OCI-LY7 (cell line): ENCODE results near the gene TCTN1. TPM values are rescaled to one million over a fixed set of nuclear protein-coding genes. Genes with fewer than 3 reads are reported as not detected.

Source experiments
- BruUV-seq: library from RNA; stranded (reverse); fragments of 400-500 nt; replicated peaks from 2 replicates; lab custom pipeline; 2021; lab: Mats Ljungman, UMichigan
- CTCF ChIA-PET: fragments of 300-600 bp; sonication (Branson Sonifier 250); formaldehyde crosslinking; loops from one replicate; lab custom pipeline; 2022; ENCODE audit warnings: antibody characterized with exemption; ENCODE audit not compliant: unreplicated experiment; lab: Charles Lee
- POLR2A ChIA-PET: fragments of 300-600 bp; sonication (Branson Sonifier 250); formaldehyde crosslinking; loops from one replicate; lab custom pipeline; 2022; ENCODE audit warnings: antibody characterized with exemption; lab: Charles Lee
- DNase-seq: peaks from one replicate; pipeline ENCODE4 v3.0.0-alpha.2; 2015; ENCODE audit warnings: low spot score
- H2AFZ ChIP-seq: fragments of 200-600 bp; sonication (generic), shearing (Covaris generic); 2 replicates; pipeline ENCODE4 v1.6.1; 2014; ENCODE audit warnings: mild to moderate bottlenecking, antibody characterized with exemption, low read length, moderate library complexity
- H3K27ac ChIP-seq: fragments of 200-600 bp; sonication (generic); 2 replicates; pipeline ENCODE4 v1.5.1; 2014; ENCODE audit warnings: mixed run types, low read depth, mild to moderate bottlenecking, moderate library complexity, low read length, inconsistent platforms; ENCODE audit not compliant: poor library complexity, severe bottlenecking
- H3K36me3 ChIP-seq: fragments of 200-600 bp; sonication (generic); 2 replicates; pipeline ENCODE4 v1.6.1; 2014; ENCODE audit warnings: mild to moderate bottlenecking, antibody characterized with exemption, low read length, moderate library complexity, mixed read lengths; ENCODE audit not compliant: insufficient read depth
- H3K4me1 ChIP-seq: fragments of 200-600 bp; sonication (generic); 2 replicates; pipeline ENCODE4 v1.5.1; 2014; ENCODE audit warnings: mild to moderate bottlenecking, low read length; ENCODE audit not compliant: insufficient read depth, poor library complexity, severe bottlenecking
- H3K4me2 ChIP-seq: fragments of 200-600 bp; sonication (generic); 2 replicates; pipeline ENCODE4 v1.6.1; 2014; ENCODE audit warnings: mild to moderate bottlenecking, low read length
- H3K4me3 ChIP-seq: fragments of 200-600 bp; sonication (generic); 2 replicates; pipeline ENCODE4 v1.5.1; 2014; ENCODE audit warnings: mild to moderate bottlenecking, low read depth, low read length; ENCODE audit not compliant: poor library complexity, severe bottlenecking
- H3K79me2 ChIP-seq: fragments of 200-600 bp; sonication (generic); 2 replicates; pipeline ENCODE4 v1.6.1; 2016; ENCODE audit warnings: low read depth, mild to moderate bottlenecking, low read length, moderate library complexity, mixed read lengths; ENCODE audit not compliant: insufficient read depth
- H3K9me2 ChIP-seq: fragments of 200-600 bp; sonication (generic); 2 replicates; pipeline ENCODE4 v1.6.1; 2016; ENCODE audit warnings: mild to moderate bottlenecking, low read length, mixed read lengths; ENCODE audit not compliant: insufficient read depth
- H3K9me3 ChIP-seq: fragments of 200-600 bp; sonication (generic); 2 replicates; pipeline ENCODE4 v1.6.1; 2014; ENCODE audit warnings: mild to moderate bottlenecking, mixed run types, low read length, mixed read lengths
- H4K20me1 ChIP-seq: fragments of 200-600 bp; sonication (generic); 2 replicates; pipeline ENCODE4 v1.6.1; 2014; ENCODE audit warnings: mild to moderate bottlenecking, antibody characterized with exemption, low read length, moderate library complexity, mixed read lengths; ENCODE audit not compliant: insufficient read depth
- CTCF ChIP-seq: fragments of 200-600 bp; sonication (generic); conservative IDR thresholded peaks from 2 replicates; pipeline ENCODE4 v1.5.1; 2014; ENCODE audit warnings: mild to moderate bottlenecking, antibody characterized with exemption, low read length, moderate library complexity, mixed read lengths
- EZH2phosphoT487 ChIP-seq: fragments of 200-600 bp; sonication (generic); IDR thresholded peaks from 2 replicates; pipeline ENCODE4 v1.6.1; 2018; ENCODE audit warnings: low read depth, borderline replicate concordance, mild to moderate bottlenecking, mixed run types, antibody characterized with exemption, low read length, moderate library complexity, mixed read lengths
- intact Hi-C: fragments of 100-400 bp; cut with micrococcal nuclease; formaldehyde crosslinking; loops from one replicate; pipeline ENCODE4 v1.10.0; 2022; ENCODE audit not compliant: unreplicated experiment
- total RNA-seq, 2 experiments: library from RNA; depleted of rRNA in 1 of 2; stranded (reverse); fragments of >200 nt in 1 of 2; shearing (Covaris generic) in 1 of 2; gene quantifications; 2 replicates each; pipeline ENCODE4 v1.2.3, GENCODE V29; 2014 to 2022

Gene TCTN1
- total RNA-seq, 2 experiments from 2014 or later: 8.7 to 19.9 TPM

GRCh38 chr12:110627500-110628195 lies 13.7 kb downstream of the TCTN1 start:
- peak overlapping the region; percentile 77; the same call in 1 of the 2 replicates for H2AFZ ChIP-seq

GRCh38 chr12:110635055-110635454 lies 21.1 kb downstream of the TCTN1 start:
- Histone ChIP-seq H3K4me3 (no peak overlapping the region), H3K9me3 (no peaks in the 10 kb centered on the region), H3K9me2 (no peaks in the 10 kb centered on the region), H3K27ac (no peak overlapping the region), H3K4me1 (peaks cover 63% of the 10 kb centered on the region), H3K79me2 (no peaks in the 10 kb centered on the region), H4K20me1 (no peaks in the 10 kb centered on the region), H2AFZ (no peak overlapping the region), H3K4me2 (0 out of 2 replicates have a peak overlapping the region, but pooled peaks have one; percentile 7), H3K36me3 (no peaks in the 10 kb centered on the region)
- ChIA-PET POLR2A (interaction anchor here (1.5 kb wide), 1 partner anchor 29 kb away, joined by 4 read pairs; no protein-coding TSS in a partner anchor), CTCF (no interaction called here)
- no TSS peak for BruUV-seq
- TF ChIP-seq CTCF (no peak), EZH2phosphoT487 (no peak)
- no peak for DNase-seq
- intact Hi-C loops: no loop called here

More at GRCh38 chr12:110627500-110628195, 13.7 kb downstream of the TCTN1 start:
- BruUV-seq: no TSS peak
- CTCF ChIA-PET: no interaction called here
- DNase-seq: peak; percentile 55
- H3K9me2 ChIP-seq: no peaks in the 10 kb centered on the region
- peak overlapping the region; percentile 82 for H3K4me2 ChIP-seq
- H3K4me3 ChIP-seq: peak overlapping the region; percentile 47
- H4K20me1 ChIP-seq: no peaks in the 10 kb centered on the region
- intact Hi-C loops: loop anchor here (2.0 to 5.0 kb wide), 2 partner anchors 19 to 115 kb away; partner anchors contain the start of gene PPP1CC
- H3K36me3 ChIP-seq: no peaks in the 10 kb centered on the region
- H3K27ac ChIP-seq: peak overlapping the region; percentile 71
- no peaks in the 10 kb centered on the region for H3K9me3 ChIP-seq
- no peaks in the 10 kb centered on the region for H3K79me2 ChIP-seq
- TF ChIP-seq CTCF (no peak), EZH2phosphoT487 (no peak)
- peaks cover 48% of the 10 kb centered on the region for H3K4me1 ChIP-seq
- POLR2A ChIA-PET: interaction anchor here (0.6 to 3.3 kb wide), 16 partner anchors 8 to 1438 kb away, joined by 3 to 20 read pairs (median 4); partner anchors contain the start of gene TCTN1

- no peak overlapping the region for H3K27ac ChIP-seq
- no peak for TF ChIP-seq CTCF
- no peak for TF ChIP-seq EZH2phosphoT487
- BruUV-seq: no TSS peak
- peak overlapping the region; percentile 35 for H3K4me2 ChIP-seq
- H3K4me3 ChIP-seq: no peak overlapping the region
- H3K4me1 ChIP-seq: peaks cover 74% of the 10 kb centered on the region
- no peaks in the 10 kb centered on the region for H4K20me1 ChIP-seq
- intact Hi-C loops: no loop called here
- POLR2A ChIA-PET: interaction anchor here (0.6 to 2.8 kb wide), 2 partner anchors 9 to 178 kb away, joined by 3 to 16 read pairs; no protein-coding TSS in a partner anchor
- no peaks in the 10 kb centered on the region for H3K79me2 ChIP-seq
- H3K9me3 ChIP-seq: no peaks in the 10 kb centered on the region
- H3K9me2 ChIP-seq: no peaks in the 10 kb centered on the region
- peak; percentile 47 for DNase-seq
- H3K36me3 ChIP-seq: no peaks in the 10 kb centered on the region
- CTCF ChIA-PET: no interaction called here
- no peak overlapping the region for H2AFZ ChIP-seq
Measured at GRCh38 chr12:110636516-110636915, 22.6 kb downstream of the TCTN1 start.
